ENCODE measurements around the gene NPPC.

DNA sequence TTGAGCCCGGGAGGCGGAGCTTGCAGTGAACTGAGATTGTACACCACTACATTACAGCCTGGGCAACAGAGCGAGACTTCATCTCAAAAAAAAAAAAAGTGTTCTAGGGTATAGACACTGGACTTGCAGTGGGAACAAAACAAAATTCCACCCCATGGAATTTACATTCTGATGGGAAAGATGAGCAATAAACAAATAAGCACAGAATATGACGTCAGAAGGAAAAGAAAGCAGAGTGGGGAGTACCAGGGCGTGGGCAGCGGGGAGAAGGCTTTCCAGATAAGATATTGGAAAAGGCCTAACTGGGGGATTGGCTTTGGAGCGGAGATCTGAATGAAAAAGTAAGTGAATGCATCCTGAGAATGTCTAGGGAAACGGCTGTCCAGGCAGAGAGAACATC, 17.6 kb downstream of the NPPC start:
- TF ChIP-seq ZNF274 (IDR thresholded peaks at IDR 0.05; ENCODE audit: low read depth, low read length) (no peak), SUZ12 (IDR thresholded peaks at IDR 0.05; ENCODE audit: extremely low read depth, insufficient read depth, insufficient read length) (no peak)
